ENCODE data around the gene LY6G5C. TPM values are rescaled to one million over a fixed set of nuclear protein-coding genes. Genes with fewer than 3 reads are reported as not detected.

The LY6G5C gene
- total and polyA plus RNA-seq, 9 of the 15 experiments (the other 6 are each of a cell fraction or from before 2014, with no cell fraction given): 0.10 to 0.67 (median 0.46) TPM; not detected in 4

- TF ChIP-seq CHD7 (IDR thresholded peaks at IDR 0.05; ENCODE audit: low read depth, low read length) (peak; percentile 71), PHF8 (IDR thresholded peaks at IDR 0.05; ENCODE audit: borderline replicate concordance, low read length) (peak; percentile 56; the same call in 1 of the 2 replicates), SP2 (IDR thresholded peaks at IDR 0.05; ENCODE audit: extremely low read depth, low read depth, low read length, poor library complexity, severe bottlenecking) (no peak), ZNF431 (CRISPR knock-in tag; IDR thresholded peaks at IDR 0.05) (0 out of 2 replicates have a peak, but pooled peaks have one; percentile 61), DACH1 (IDR thresholded peaks at IDR 0.05; ENCODE audit: partially characterized antibody) (no peak), FOXP1 (CRISPR knock-in tag; IDR thresholded peaks at IDR 0.05) (peak; percentile 100), STAT5B (CRISPR knock-in tag; IDR thresholded peaks at IDR 0.05) (no peak), ZFX (CRISPR knock-in tag; IDR thresholded peaks at IDR 0.05) (no peak), HDAC6 (IDR thresholded peaks at IDR 0.05; ENCODE audit: low read depth, low read length) (no peak), FUS (optimal IDR thresholded peaks at IDR 0.05; ENCODE audit: low read depth, low read length) (no peak), ZBTB33 (CRISPR knock-in tag; IDR thresholded peaks at IDR 0.05) (no peak; the same call in none of the 2 replicates), E2F6 (IDR thresholded peaks at IDR 0.05; ENCODE audit: borderline replicate concordance in 1 of 2, extremely low read depth in 1 of 2, insufficient read depth in 1 of 2, insufficient read length in 1 of 2, low read depth in 1 of 2, low read length in 1 of 2, poor library complexity in 1 of 2, severe bottlenecking in 1 of 2) (peak; percentile 98 to 100)
Measured at GRCh38 chr6:31664790-31665500, 15.9 kb downstream of the LY6G5C start, which contains the start of gene GPANK1 (continued).
